ENCODE measurements around the gene MYO1G.
A peak's percentile ranks its signal among the peaks of the same experiment; 100 is the strongest.

Gene MYO1G

GRCh38 chr7:44983742-44984477 lies 5.1 kb upstream of the MYO1G start:
- H3K4me1 ChIP-seq (ENCODE audit: insufficient read depth, low read length) = peaks cover 68% of the 10 kb centered on the region
- peaks cover 52% of the 10 kb centered on the region for H3K79me2 ChIP-seq (ENCODE audit: insufficient read depth, low read length)
- ATAC-seq (ENCODE audit: insufficient read depth, low read depth) (no peak), DNase-seq (no peak)
- H3K9me3 ChIP-seq (ENCODE audit: insufficient read depth, low read length, severe bottlenecking) = no peaks in the 10 kb centered on the region
- peak overlapping the region; percentile 87 for H3K9ac ChIP-seq (ENCODE audit: low read depth, low read length)
- no peaks in the 10 kb centered on the region for H3K27me3 ChIP-seq (ENCODE audit: insufficient read depth, low read length, poor library complexity)
- H2AFZ ChIP-seq (ENCODE audit: low read depth, low read length) = no peak overlapping the region
- peak overlapping the region in 1 of 2 experiments; percentile 90; a peak in 1 of 4 replicates for H3K4me3 ChIP-seq (ENCODE audit: low read depth in 1 of 2, low read length in 2 of 2)
- H3K36me3 ChIP-seq (ENCODE audit: insufficient read depth, low read length) = peaks cover 50% of the 10 kb centered on the region
- H3K4me2 ChIP-seq (ENCODE audit: insufficient read depth, low read length) = peak overlapping the region; percentile 76
- TF ChIP-seq EZH2 (IDR thresholded peaks at IDR 0.05; ENCODE audit: borderline replicate concordance, low read depth, low read length, severe bottlenecking) (no peak), CTCF (IDR thresholded peaks at IDR 0.05; ENCODE audit: borderline replicate concordance, extremely low read depth, low read length, poor library complexity, severe bottlenecking) (no peak)
- peak overlapping the region; percentile 91 for H3K27ac ChIP-seq (ENCODE audit: low read length)
- peaks cover 36% of the 10 kb centered on the region for H4K20me1 ChIP-seq (ENCODE audit: insufficient read depth, low read length)

GRCh38 chr7:44982970-44983369 lies 4.2 kb upstream of the MYO1G start:
- no peak overlapping the region for H2AFZ ChIP-seq (ENCODE audit: low read depth, low read length)
- peaks cover 77% of the 10 kb centered on the region for H3K4me1 ChIP-seq (ENCODE audit: insufficient read depth, low read length)
- H3K36me3 ChIP-seq (ENCODE audit: insufficient read depth, low read length) = peaks cover 52% of the 10 kb centered on the region
- peaks cover 60% of the 10 kb centered on the region for H3K79me2 ChIP-seq (ENCODE audit: insufficient read depth, low read length)
- TF ChIP-seq EZH2 (IDR thresholded peaks at IDR 0.05; ENCODE audit: borderline replicate concordance, low read depth, low read length, severe bottlenecking) = no peak
- TF ChIP-seq CTCF (IDR thresholded peaks at IDR 0.05; ENCODE audit: borderline replicate concordance, extremely low read depth, low read length, poor library complexity, severe bottlenecking) = no peak
- ATAC-seq (ENCODE audit: insufficient read depth, low read depth) (no peak), DNase-seq (no peak)
- H3K27ac ChIP-seq (ENCODE audit: low read length) = no peak overlapping the region
- no peak overlapping the region for H3K4me3 ChIP-seq (ENCODE audit: low read depth in 1 of 2, low read length in 2 of 2)
- H3K9me3 ChIP-seq (ENCODE audit: insufficient read depth, low read length, severe bottlenecking) = no peaks in the 10 kb centered on the region
- no peaks in the 10 kb centered on the region for H3K27me3 ChIP-seq (ENCODE audit: insufficient read depth, low read length, poor library complexity)
- H4K20me1 ChIP-seq (ENCODE audit: insufficient read depth, low read length) = peaks cover 36% of the 10 kb centered on the region
- H3K9ac ChIP-seq (ENCODE audit: low read depth, low read length) = no peak overlapping the region
- peak overlapping the region; percentile 76; the same call in 1 of the 2 replicates for H3K4me2 ChIP-seq (ENCODE audit: insufficient read depth, low read length)

GRCh38 chr7:44982535-44982923 lies 3.7 kb upstream of the MYO1G start:
- Histone ChIP-seq H3K9ac (ENCODE audit: low read depth, low read length) (no peak overlapping the region), H3K27me3 (ENCODE audit: insufficient read depth, low read length, poor library complexity) (no peaks in the 10 kb centered on the region), H4K20me1 (ENCODE audit: insufficient read depth, low read length) (peaks cover 36% of the 10 kb centered on the region), H3K36me3 (ENCODE audit: insufficient read depth, low read length) (peaks cover 55% of the 10 kb centered on the region), H2AFZ (ENCODE audit: low read depth, low read length) (no peak overlapping the region), H3K4me1 (ENCODE audit: insufficient read depth, low read length) (peaks cover 77% of the 10 kb centered on the region), H3K27ac (ENCODE audit: low read length) (no peak overlapping the region; the same call in 1 of the 2 replicates), H3K9me3 (ENCODE audit: insufficient read depth, low read length, severe bottlenecking) (no peaks in the 10 kb centered on the region), H3K4me3 (ENCODE audit: low read depth in 1 of 2, low read length in 2 of 2) (no peak overlapping the region), H3K4me2 (ENCODE audit: insufficient read depth, low read length) (no peak overlapping the region), H3K79me2 (ENCODE audit: insufficient read depth, low read length) (peaks cover 64% of the 10 kb centered on the region)
- no peak for ATAC-seq (ENCODE audit: insufficient read depth, low read depth)
- DNase-seq = no peak
- TF ChIP-seq EZH2 (IDR thresholded peaks at IDR 0.05; ENCODE audit: borderline replicate concordance, low read depth, low read length, severe bottlenecking) (no peak), CTCF (IDR thresholded peaks at IDR 0.05; ENCODE audit: borderline replicate concordance, extremely low read depth, low read length, poor library complexity, severe bottlenecking) (no peak)

All from DND-41 (cell line).